ENCODE data around the gene ATP6V1A.
A peak's percentile ranks its signal among the peaks of the same experiment; 100 is the strongest.
"Not testable (repeated sequence)": the region's sequence is repeated elsewhere in the genome, so short reads cannot be mapped to it uniquely, and the experiment has no call there.

The ATP6V1A gene

DNA sequence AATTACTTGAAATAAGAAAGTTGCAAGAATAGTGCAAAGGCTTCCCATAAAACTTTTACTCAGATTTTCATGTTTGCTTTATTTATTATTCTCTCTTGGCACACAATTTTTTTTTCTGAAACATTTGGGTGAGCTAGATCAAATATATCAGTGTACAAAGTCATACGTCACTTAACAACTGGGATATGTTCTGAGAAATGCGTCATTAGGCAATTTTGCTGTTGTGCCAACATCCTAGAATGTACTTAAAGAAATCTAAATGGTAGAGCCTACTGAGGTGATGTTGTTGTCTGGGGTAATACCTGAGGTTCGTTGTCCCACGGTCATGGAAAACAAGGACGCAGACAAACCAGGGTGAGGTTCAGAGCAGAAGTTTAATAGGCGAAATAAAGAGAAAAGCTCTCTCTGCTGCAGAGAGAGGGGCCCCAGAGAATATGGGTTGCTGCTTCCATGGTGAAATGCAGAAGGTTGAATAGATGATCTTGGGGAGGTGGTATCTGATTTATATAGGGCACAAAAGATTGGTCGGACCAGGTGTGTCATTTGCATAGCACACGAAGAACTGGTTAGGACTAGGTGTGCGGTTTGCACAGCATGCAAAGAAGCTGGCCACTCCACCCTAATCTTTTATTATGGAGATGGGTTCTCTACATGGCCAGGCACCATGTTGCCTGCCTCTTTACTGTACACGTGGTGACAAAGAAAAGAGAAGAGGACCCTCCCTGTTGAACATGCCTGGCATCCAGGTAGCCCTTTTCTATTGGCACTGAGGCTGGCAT lies 82.9 kb downstream of the ATP6V1A start:
- DNase-seq, result no peak

DNA sequence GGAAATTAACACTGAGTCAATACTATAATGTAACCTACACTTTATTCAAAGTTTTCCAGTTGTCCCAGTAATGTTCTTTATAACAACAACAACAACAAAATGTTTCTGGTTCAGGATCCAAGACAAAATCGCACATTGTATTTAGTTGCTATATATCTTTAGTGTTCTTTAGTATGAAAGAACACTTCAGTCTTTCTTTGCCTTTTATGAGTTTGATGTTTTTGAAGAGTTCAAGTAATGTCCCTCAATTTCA lies 84.2 kb downstream of the ATP6V1A start:
- DNase-seq, result no peak

DNA sequence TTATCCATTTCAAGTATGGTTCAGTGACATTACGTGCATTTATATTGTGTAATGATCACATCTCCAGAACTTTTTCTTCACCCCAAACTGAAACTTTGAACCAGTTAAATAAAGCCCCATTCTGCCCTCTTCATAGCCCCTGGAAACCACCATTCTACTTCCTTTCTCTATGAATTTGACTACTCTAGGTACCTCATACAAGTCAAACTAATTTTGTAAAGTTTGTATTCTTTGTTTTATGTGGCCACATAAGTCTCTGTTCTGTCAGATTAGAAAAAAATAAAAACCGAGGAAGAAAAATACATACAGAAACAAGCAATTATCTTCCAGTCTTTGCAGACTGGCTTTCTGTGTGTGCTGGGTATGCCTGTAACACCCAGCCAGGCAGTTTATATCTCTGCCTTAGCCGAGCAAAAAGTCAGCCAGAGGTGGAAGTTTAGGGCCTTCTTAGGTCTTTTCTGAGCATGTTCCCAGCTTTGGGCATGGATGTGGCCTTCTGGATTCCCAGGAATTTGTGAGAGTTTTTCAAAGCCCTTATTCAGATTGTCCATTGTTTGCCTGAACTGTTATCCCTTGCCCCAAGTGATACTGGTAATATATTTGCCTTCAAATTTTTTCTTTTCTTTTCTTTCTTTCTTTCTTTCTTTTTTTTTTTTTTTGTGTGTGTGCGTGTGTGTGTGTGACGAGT lies 85.8 kb downstream of the ATP6V1A start:
- no peak for DNase-seq

DNA sequence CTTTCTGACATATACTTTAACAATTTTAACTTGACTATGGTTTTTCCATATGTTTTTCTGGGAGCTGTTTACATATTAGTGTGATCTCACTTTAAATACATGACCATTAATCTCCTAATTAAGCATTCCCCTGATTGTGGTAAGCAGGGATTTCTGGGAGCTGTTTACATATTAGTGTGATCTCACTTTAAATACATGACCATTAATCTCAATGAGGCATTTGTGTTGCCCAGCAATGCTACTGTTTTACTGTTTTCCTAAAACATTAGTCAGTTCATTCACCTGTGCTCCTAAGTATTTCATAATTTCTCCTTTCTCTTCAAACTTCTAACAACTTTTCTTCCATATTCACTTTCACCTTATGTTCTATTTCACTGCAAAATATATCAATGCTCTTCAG lies 88.1 kb downstream of the ATP6V1A start:
- DNase-seq, result peak; percentile 38

DNA sequence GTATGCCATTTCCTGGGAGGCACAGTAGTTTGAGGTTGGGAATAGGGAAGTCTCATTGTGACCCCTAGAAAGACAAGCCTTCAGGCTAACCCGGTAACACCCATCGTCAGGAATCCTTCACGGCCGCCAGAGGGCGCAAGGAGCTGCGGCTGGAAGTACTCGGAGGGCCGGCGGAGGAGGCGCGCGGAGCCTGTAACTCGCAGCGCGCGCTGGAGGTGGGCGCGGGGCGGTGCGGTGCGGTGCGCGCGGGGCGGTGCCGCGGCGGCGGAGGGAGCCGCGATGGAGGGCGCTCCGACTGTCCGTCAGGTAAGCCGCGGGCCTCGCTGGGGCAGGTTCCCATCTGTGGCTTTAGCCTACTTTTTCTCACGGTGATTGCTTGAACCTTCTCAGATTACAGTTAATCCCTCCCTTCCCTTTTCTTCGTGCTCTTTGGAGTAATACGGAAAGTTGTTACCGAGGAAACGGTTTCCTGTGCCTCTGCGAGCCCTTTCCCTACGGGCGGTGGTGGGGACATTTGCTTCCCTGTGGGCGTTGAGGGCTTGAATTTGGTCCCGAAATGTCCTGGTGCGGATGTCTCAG lies 91.9 kb downstream of the ATP6V1A start, which contains the start of gene GRAMD1C:
Gene GRAMD1C, plus strand, starts transcription at position 158 of the 579 bp plus-strand sequence. Its CDS starts 122 bp downstream, at position 280.
- DNase-seq, result peak; percentile 97

DNA sequence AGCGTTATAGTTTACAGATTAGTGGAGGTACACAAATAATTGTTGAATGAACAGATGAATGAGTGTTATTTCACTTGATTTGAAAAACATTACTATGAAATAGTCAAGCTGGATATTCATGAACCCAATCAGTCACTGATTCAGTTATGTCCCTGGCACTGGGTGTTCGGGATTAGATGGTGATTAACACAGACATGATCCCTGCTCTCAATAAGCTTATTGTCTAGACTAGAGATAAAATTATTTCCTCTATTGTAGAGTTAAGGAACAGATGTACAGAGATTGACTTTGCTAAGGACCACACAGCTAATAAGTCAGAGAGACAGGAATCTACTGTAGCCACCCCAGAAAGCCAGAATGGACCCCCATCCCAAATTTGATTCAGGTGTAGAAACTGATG lies 92.7 kb downstream of the ATP6V1A start:
- peak; percentile 80 for DNase-seq

DNA sequence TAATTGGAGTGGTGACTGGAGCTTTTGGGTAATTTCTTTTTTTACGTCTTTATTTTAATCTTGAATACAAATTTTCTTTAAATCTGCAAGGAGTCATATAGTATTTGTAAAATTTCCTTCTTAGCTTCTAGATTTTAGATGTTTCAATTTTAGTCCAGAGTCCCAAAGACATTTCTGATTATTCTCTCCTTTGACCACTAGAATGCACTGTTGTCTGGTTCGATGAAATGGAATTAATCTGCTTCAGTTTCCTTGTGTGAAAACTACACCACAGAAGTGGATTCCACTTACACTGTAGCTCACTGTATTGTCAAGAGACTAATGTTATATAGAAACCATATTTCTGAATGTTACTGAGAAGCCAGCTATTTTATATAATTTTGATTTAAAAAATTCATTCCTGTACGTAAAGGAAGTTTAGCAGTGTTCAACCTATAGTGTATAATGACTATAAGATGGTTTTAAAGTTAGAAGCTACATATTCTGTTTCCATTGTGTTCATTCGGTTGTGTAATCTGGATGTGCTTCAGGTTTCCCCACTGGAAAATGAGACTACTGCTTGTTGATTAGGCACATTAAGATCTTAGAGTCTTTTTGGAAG lies 97.9 kb downstream of the ATP6V1A start:
- peak; percentile 67 for DNase-seq

DNA sequence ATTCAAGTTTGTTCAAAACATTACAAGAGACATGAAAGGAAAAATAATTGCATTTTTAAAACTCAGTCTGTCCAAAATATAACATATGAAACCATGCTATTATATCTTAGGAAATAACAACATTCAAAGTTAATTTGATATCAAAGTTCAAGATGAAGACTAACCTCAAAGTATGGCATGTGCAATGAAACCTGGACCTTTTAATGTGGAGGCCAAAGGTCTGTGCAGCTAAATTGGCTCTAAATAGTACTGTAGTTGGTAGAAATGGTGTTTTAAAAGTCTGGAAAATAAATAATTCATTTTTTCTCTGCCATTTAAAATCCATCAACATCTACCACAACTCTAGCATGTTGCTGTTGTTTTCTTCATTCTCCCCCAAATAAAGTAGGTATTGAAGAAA lies 100.4 kb downstream of the ATP6V1A start:
- DNase-seq, result no peak

DNA sequence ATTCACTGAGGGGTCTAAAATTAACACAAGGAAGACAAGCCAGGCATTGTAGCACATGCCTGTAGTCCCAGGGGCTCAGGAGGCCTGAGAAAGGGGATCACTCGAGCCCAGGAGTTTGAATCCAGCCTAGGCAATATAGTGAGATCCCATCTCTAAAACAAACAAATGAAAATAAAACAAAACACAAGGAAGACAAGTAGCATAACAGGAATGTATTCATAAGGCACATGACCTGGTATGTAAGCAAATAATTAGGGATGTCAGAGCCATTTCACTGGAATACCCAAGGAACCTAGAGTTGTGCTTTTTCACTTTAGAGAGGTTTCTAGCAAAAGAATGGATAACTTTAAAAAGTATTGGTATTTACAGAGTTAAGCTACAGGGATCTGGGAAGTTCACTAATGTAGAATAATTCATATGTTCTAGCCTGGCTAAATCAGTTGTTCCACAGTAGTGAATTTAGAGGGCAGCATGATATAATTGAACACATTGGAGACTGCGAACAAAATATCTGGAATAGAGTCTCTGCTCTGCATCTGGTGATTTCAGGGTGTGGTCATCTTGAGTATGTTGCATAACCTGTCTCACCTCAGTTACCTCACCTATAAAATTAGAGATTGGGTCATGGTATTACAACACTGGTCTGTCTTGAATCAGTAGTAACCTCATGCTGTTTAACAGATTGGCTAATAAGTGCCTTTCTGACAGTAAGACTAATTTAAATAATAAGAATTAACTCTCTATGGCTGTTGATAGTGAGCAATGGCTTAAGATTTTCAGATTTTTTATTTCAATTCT lies 101.0 kb downstream of the ATP6V1A start:
- no peak for DNase-seq

DNA sequence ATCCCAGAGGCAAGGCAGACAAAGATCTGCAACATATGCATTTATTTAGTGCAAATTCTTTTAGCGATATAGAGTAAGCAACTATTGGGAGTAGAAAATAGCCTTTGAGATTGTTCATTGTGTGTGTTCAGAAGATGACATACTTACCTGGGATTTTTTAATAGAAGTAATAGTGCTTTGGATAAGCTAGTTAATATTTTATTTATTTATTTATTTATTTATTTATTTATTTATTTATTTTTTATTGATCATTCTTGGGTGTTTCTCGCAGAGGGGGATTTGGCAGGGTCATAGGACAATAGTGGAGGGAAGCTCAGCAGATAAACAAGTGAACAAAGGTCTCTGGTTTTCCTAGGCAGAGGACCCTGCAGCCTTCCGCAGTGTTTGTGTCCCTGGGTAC lies 102.2 kb downstream of the ATP6V1A start:
- DNase-seq, result not testable (repeated sequence)

DNA sequence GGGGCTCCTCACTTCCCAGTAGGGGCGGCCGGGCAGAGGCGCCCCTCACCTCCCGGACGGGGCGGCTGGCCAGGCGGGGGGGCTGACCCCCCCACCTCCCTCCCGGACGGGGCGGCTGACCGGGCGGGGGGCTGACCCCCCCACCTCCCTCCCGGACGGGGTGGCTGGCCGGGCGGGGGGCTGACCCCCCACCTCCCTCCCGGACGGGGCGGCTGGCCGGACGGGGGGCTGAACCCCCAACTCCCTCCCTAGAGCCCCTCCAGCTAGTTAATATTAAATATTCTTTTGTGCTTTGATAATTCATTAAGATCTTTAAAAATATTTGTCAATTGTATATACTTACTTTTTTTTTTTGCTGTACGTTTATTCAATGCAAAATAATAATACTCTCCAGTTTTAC lies 103.0 kb downstream of the ATP6V1A start:
- not testable (repeated sequence) for DNase-seq

DNA sequence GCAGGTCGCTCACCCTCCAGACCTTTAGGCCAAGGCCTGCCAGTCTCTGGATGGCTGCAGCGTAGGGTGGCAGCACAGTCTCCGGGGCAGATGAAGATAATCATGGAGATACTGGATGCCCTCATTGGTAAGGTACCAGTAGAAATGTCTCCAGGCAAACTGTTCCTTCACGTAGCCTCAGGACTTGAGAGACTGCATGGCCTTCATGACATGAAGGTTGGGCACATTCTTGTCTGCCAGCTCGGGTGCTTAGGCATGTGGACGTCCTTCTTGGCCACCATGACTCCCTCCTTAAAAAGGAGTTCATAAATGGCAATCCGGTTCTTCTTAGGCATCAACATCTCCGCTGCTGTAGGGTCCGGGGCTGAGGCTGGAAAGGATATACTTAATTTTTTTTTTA lies 103.6 kb downstream of the ATP6V1A start:
- not testable (repeated sequence) for DNase-seq

DNA sequence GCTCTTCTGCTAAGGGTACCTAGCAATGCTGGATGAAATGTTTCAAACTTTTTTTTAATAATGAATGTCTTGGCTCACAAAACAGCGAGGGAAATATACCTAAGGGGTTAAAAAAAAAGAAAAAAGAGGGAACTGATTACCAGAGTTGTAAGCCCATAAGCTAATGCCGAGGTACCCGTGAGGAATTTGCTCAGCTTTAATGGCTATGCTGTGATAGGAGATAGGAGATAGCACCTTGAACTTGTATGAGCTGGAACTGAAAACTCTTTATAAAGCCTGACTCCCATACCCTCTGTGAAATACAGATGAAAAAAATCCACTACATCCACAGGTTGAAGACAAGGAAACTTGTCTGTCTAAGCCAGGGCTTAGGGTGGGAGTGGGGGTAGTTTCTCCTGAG lies 105.7 kb downstream of the ATP6V1A start:
- no peak for DNase-seq

Measured in NCI-H82 (cell line).